Measurements from ENCODE around the gene PPP2R2D. TPM values are rescaled to one million over a fixed set of nuclear protein-coding genes. Genes with fewer than 3 reads are reported as not detected.

Gene PPP2R2D
- total RNA-seq, 1 donor from 2014 or later = 27.9 TPM

DNA sequence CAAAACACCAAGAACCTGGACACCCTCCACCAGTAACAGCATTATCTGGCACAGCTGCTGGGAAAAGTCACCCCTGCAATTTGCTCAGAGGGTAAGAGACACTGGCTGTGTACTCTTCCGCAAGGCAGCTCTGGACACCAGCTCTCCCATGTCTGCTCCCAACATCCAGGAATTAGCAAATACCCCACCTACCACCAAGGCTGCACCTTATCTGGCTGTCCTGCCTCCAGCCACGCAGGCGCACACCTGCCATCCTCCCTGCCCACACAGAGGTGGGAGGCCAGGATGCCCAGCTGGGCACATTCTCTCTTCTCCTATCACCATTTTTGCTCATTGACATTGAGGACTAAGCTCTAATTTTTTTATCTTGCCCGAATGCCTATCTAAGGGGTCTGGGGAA, 101.2 kb downstream of the PPP2R2D start:
- no peak for DNase-seq

- DNase-seq = no peak
These were observed 102.6 kb downstream of the PPP2R2D start for GRCh38 chr10:132003282-132003924.

DNA sequence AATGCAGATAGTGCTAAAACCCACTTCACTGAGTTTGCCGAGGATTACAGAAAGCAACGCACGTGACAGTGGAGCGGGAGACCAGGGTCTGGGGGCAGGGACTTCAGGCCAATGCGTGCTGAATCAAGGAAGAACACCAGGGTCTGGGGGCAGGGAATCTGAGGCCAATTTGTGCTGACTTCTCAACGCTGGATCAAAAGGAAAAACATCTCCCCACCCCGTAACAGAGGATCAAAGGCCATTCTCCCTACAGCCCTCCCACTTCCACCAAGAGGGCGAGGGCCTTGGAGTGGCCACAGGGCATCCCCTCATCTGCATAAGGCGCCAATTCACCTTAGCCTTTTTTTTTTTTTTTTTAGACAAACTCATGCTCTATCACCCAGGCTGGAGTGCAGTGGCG, 103.2 kb downstream of the PPP2R2D start:
- no peak for DNase-seq

DNA sequence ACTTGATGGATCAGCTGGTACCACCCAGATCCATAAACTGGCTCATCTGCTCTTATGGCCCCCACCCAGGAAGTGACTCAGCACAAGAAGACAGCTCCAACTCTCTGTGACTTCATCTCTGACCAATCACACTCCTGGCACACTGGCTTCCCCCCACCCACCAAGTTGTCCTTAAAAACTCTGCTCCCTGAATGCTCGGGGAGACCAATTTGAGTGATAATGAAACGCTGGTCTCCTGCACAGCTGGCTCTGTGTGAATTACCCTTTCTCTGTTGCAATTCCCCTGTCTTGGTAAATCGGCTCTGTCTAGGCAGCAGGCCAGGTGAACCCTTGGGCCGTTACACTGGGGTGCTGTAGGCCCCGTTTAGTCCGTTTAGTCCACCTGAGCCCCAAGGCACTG, 104.3 kb downstream of the PPP2R2D start:
- DNase-seq = no peak

DNA sequence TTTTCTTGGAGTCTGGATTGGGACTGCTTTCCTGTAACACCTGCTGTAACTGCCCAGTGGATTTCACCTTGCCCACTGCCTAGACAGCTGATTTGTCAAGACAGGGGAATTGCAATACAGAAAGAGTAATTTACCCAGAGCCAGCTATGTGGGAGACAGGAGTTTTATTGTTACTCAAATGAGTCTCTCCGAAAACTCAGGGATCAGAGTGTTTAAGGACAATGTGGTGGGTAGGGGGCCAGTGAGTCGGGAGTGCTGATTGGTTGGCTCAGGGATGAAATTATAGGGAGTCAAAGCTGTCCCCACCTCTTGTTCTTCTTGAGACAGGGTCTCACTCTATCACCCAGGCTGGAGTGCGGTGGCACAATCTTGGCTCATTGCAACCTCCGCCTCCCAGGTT, 106.2 kb downstream of the PPP2R2D start:
- no peak for DNase-seq

DNA sequence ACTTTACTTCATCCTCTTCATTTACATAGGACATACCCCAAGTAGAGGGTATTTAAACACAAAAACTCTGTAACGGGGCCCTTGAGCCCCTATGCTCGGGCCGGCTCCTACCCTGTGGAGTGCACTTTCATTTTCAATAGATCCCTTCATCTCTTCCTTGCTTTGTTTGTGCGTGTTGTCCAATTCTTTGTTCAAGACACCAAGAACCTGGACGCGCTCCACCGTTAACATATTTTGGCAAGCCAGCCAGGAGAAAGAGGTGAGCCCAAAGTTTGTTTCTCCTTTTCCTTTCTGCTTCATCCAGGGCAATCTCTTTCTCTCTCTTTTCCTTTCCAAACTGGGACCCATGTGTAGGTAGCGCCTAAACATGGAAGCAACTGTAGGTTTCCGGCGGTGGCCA, 106.9 kb downstream of the PPP2R2D start:
- DNase-seq = no peak

Other genes starting within 250 kb of the PPP2R2D start
- gene BNIP3, start 80.9 kb downstream of the PPP2R2D start, total RNA-seq = 92.8 and 95.6 TPM in 2 replicates
- 0.05 TPM in 1 of 2 replicates, not detected in the other for gene JAKMIP3, start 164.9 kb downstream of the PPP2R2D start, total RNA-seq